ENCODE measurements around the gene HLTF. TPM values are rescaled to one million over a fixed set of nuclear protein-coding genes. Genes with fewer than 3 reads are reported as not detected.

Gene HLTF
- total and polyA plus RNA-seq, 2 of the 13 experiments (the other 11 are each of a cell fraction or from before 2014, with no cell fraction given), result 12.0 to 22.9 TPM

GRCh38 chr3:149086232-149086988 is at the start of gene HLTF (continued):
- TF ChIP-seq ZBTB4 (CRISPR knock-in tag; IDR thresholded peaks at IDR 0.05; ENCODE audit: borderline replicate concordance), result peak; percentile 94
- peak; percentile 97 for TF ChIP-seq ZNF335 (CRISPR knock-in tag; IDR thresholded peaks at IDR 0.05)
- peak; percentile 37; the same call in 1 of the 2 replicates for TF ChIP-seq ZNF446 (CRISPR knock-in tag; IDR thresholded peaks at IDR 0.05)
- TF ChIP-seq KMT2B (CRISPR knock-in tag; IDR thresholded peaks at IDR 0.05), result no peak; the same call in 1 of the 2 replicates
- peak; percentile 76; the same call in 1 of the 2 replicates for TF ChIP-seq ZNF160 (CRISPR knock-in tag; IDR thresholded peaks at IDR 0.05)
- no peak for TF ChIP-seq NONO (IDR thresholded peaks at IDR 0.05)
- TF ChIP-seq NONO (CRISPR knock-in tag; conservative IDR thresholded peaks at IDR 0.05), result peak; percentile 72
- no peak for TF ChIP-seq NR3C1 (CRISPR knock-in tag; IDR thresholded peaks at IDR 0.05)
- peak; percentile 95; the same call in 1 of the 2 replicates for TF ChIP-seq ZFP37 (CRISPR knock-in tag; IDR thresholded peaks at IDR 0.05; ENCODE audit: borderline replicate concordance)
- TF ChIP-seq ZKSCAN1 (IDR thresholded peaks at IDR 0.05; ENCODE audit: low read length), result no peak
- no peak for TF ChIP-seq ZNF317 (CRISPR knock-in tag; IDR thresholded peaks at IDR 0.05)
- no peak for TF ChIP-seq DPF2 (CRISPR knock-in tag; IDR thresholded peaks at IDR 0.05; ENCODE audit: borderline replicate concordance, low read depth)
- no peak for TF ChIP-seq GATA4 (IDR thresholded peaks at IDR 0.05; ENCODE audit: borderline replicate concordance, low read depth)
- no peak; the same call in 1 of the 2 replicates for TF ChIP-seq JUN (CRISPR knock-in tag; IDR thresholded peaks at IDR 0.05)
- peak; percentile 88 for TF ChIP-seq MLXIP (CRISPR knock-in tag; IDR thresholded peaks at IDR 0.05; ENCODE audit: borderline replicate concordance)
- no peak for TF ChIP-seq ZNF775 (CRISPR knock-in tag; IDR thresholded peaks at IDR 0.05; ENCODE audit: borderline replicate concordance)
- no peak for TF ChIP-seq SUZ12 (IDR thresholded peaks at IDR 0.05; ENCODE audit: low read depth, low read length)
- no peak for TF ChIP-seq ZNF383 (CRISPR knock-in tag; IDR thresholded peaks at IDR 0.05; ENCODE audit: borderline replicate concordance)
- peak; percentile 68 for TF ChIP-seq UBTF (CRISPR knock-in tag; IDR thresholded peaks at IDR 0.05)
- TF ChIP-seq EEA1 (CRISPR knock-in tag; IDR thresholded peaks at IDR 0.05; ENCODE audit: borderline replicate concordance), result no peak
- peak; percentile 88 for TF ChIP-seq ZNF580 (CRISPR knock-in tag; IDR thresholded peaks at IDR 0.05; ENCODE audit: borderline replicate concordance, low read depth)
